Stimulated activated CD8-positive, alpha-beta memory T cell treated with anti-CD3 and anti-CD28 coated beads, Interleukin-12 subunit alpha, Interleukin-12 subunit beta, amount 100 ng/mL, for 4 hours (primary cell): ENCODE results near the gene CFAP300.

Experiments
- DNase-seq: peaks from one replicate; pipeline ENCODE4 v3.0.0-alpha.2; 2020; ENCODE audit warnings: low read depth

The CFAP300 gene

GRCh38 chr11:102073253-102073652, 26.0 kb downstream of the CFAP300 start:
- DNase-seq: no peak

- no peak for DNase-seq
Measured at GRCh38 chr11:102079625-102080024, 32.4 kb downstream of the CFAP300 start.

- DNase-seq: no peak
Measured at GRCh38 chr11:102081313-102081712, 34.1 kb downstream of the CFAP300 start.

GRCh38 chr11:102085864-102086551, 38.8 kb downstream of the CFAP300 start:
- DNase-seq: no peak

- DNase-seq: no peak
Measured at GRCh38 chr11:102097186-102097585, 49.9 kb downstream of the CFAP300 start.

GRCh38 chr11:102099755-102100154, 52.5 kb downstream of the CFAP300 start:
- DNase-seq: no peak

GRCh38 chr11:102108734-102109440, 61.6 kb downstream of the CFAP300 start:
- no peak for DNase-seq

- peak; percentile 28 for DNase-seq
Measured at GRCh38 chr11:102109896-102110760, 62.9 kb downstream of the CFAP300 start, which contains the start of gene YAP1. YAP1 (plus strand) TSS chr11:102110447; CDS start chr11:102110849, 402 bp downstream.

GRCh38 chr11:102110761-102111010, 63.4 kb downstream of the CFAP300 start:
- DNase-seq: no peak

GRCh38 chr11:102111011-102111786, 64.0 kb downstream of the CFAP300 start:
- DNase-seq: no peak

- DNase-seq: no peak
Measured at GRCh38 chr11:102111787-102112508, 64.7 kb downstream of the CFAP300 start.

GRCh38 chr11:102112509-102112821, 65.2 kb downstream of the CFAP300 start:
- DNase-seq: no peak

- DNase-seq: no peak
Measured at GRCh38 chr11:102114032-102114431, 66.8 kb downstream of the CFAP300 start.

- no peak for DNase-seq
Measured at GRCh38 chr11:102115557-102115956, 68.3 kb downstream of the CFAP300 start.

- no peak for DNase-seq
Measured at GRCh38 chr11:102116453-102117205, 69.4 kb downstream of the CFAP300 start.

GRCh38 chr11:102117472-102118113, 70.4 kb downstream of the CFAP300 start:
- DNase-seq: no peak

GRCh38 chr11:102118937-102119336, 71.7 kb downstream of the CFAP300 start:
- no peak for DNase-seq

- no peak for DNase-seq
Measured at GRCh38 chr11:102119997-102120396, 72.8 kb downstream of the CFAP300 start.

- no peak for DNase-seq
Measured at GRCh38 chr11:102120437-102120973, 73.3 kb downstream of the CFAP300 start.

- no peak for DNase-seq
Measured at GRCh38 chr11:102121329-102121728, 74.1 kb downstream of the CFAP300 start.
